CD14-positive monocyte (primary cell): ENCODE results near the gene GTPBP10. TPM values are rescaled to one million over a fixed set of nuclear protein-coding genes. Genes with fewer than 3 reads are reported as not detected.

Source experiments
- DNase-seq, 3 donors: peaks; one replicate each; pipeline ENCODE4 v3.0.0-alpha.2; 2011 to 2022
- H2AFZ ChIP-seq: 2 replicates; pipeline ENCODE4 v1.6.0; 2012; ENCODE audit warnings: mild to moderate bottlenecking, low read depth, low read length, inconsistent platforms; ENCODE audit not compliant: insufficient read depth, poor library complexity, severe bottlenecking
- H3K27ac ChIP-seq, 2 donors: 1 replicate in 1 of 2; 2 replicates in 1 of 2; pipeline ENCODE4 v1.5.1; 2012 to 2013; ENCODE audit warnings: low read length in 2 of 2, control low read depth in 1 of 2, inconsistent platforms in 1 of 2, low read depth in 1 of 2, mild to moderate bottlenecking in 1 of 2
- H3K27me3 ChIP-seq, 2 donors: one replicate each; pipeline versions ENCODE4 v1.6.0 to v1.6.1; 2011 to 2013; ENCODE audit warnings: low read length in 2 of 2; ENCODE audit not compliant: control insufficient read depth in 2 of 2, insufficient read depth in 2 of 2
- H3K36me3 ChIP-seq, 2 donors: replicated peaks in 1 of 2; 1 replicate in 1 of 2; 2 replicates in 1 of 2; pipeline versions ENCODE4 v1.5.1 to v1.6.1; 2012 to 2013; ENCODE audit warnings: low read length in 2 of 2, control low read depth in 1 of 2, inconsistent platforms in 1 of 2, mild to moderate bottlenecking in 1 of 2; ENCODE audit not compliant: insufficient read depth in 2 of 2, control insufficient read depth in 1 of 2
- H3K4me1 ChIP-seq, 2 donors: 1 replicate in 1 of 2; 2 replicates in 1 of 2; pipeline versions ENCODE4 v1.5.1 to v1.6.1; 2012 to 2013; ENCODE audit warnings: low read length in 2 of 2, control low read depth in 1 of 2, inconsistent platforms in 1 of 2, mild to moderate bottlenecking in 1 of 2, moderate library complexity in 1 of 2; ENCODE audit not compliant: insufficient read depth in 2 of 2, control insufficient read depth in 1 of 2
- H3K4me2 ChIP-seq: replicated peaks from 2 replicates; pipeline ENCODE3; 2012; ENCODE audit warnings: low read length, moderate library complexity, mild to moderate bottlenecking; ENCODE audit not compliant: poor library complexity, severe bottlenecking; ENCODE audit errors: extremely low read depth
- H3K4me3 ChIP-seq, 3 experiments: fragments of 200-600 bp in 1 of 3; sonication (generic) in 1 of 3; replicated peaks in 1 of 3; 1 replicate in 2 of 3; 2 replicates in 1 of 3; pipeline ENCODE4 v1.5.1; 2011 to 2013; ENCODE audit warnings: low read length in 3 of 3, mild to moderate bottlenecking in 3 of 3, control low read depth in 2 of 3, low read depth in 2 of 3, inconsistent platforms in 1 of 3, moderate library complexity in 1 of 3
- H3K79me2 ChIP-seq: 2 replicates; pipeline ENCODE4 v1.6.0; 2012; ENCODE audit warnings: mild to moderate bottlenecking, control low read depth, inconsistent platforms, low read length, moderate library complexity; ENCODE audit not compliant: insufficient read depth
- H3K9ac ChIP-seq: 2 replicates; pipeline ENCODE4 v1.6.0; 2017; ENCODE audit warnings: low read length, mild to moderate bottlenecking; ENCODE audit not compliant: insufficient read depth, poor library complexity, severe bottlenecking
- H3K9me3 ChIP-seq, 2 donors: replicated peaks in 1 of 2; 1 replicate in 1 of 2; 2 replicates in 1 of 2; pipeline versions ENCODE4 v1.5.1 to v1.6.1; 2012 to 2013; ENCODE audit warnings: low read length in 2 of 2, control low read depth in 1 of 2; ENCODE audit not compliant: control insufficient read depth in 1 of 2, insufficient read depth in 1 of 2
- H4K20me1 ChIP-seq: 2 replicates; pipeline ENCODE4 v1.6.0; 2012; ENCODE audit warnings: mild to moderate bottlenecking, low read length, control low read depth, moderate library complexity; ENCODE audit not compliant: insufficient read depth
- H3K27ac Mint-ChIP-seq, 7 donors: one replicate each; pipeline ENCODE4 v1.8.0; 2020; ENCODE audit warnings: mild to moderate bottlenecking in 7 of 7, mixed read lengths in 7 of 7, moderate library complexity in 6 of 7, inconsistent platforms in 2 of 7
- H3K27me3 Mint-ChIP-seq, 3 donors: one replicate each; pipeline ENCODE4 v1.8.0; 2021 to 2022; ENCODE audit warnings: low read depth in 3 of 3, mild to moderate bottlenecking in 3 of 3, mixed read lengths in 3 of 3, moderate library complexity in 3 of 3, inconsistent platforms in 1 of 3
- H3K36me3 Mint-ChIP-seq, 2 donors: one replicate each; pipeline ENCODE4 v1.8.0; 2020; ENCODE audit warnings: mixed read lengths in 2 of 2, inconsistent platforms in 1 of 2, mild to moderate bottlenecking in 1 of 2
- H3K4me1 Mint-ChIP-seq: one replicate; pipeline ENCODE4 v1.8.0; 2020; ENCODE audit warnings: mild to moderate bottlenecking, mixed read lengths
- H3K4me3 Mint-ChIP-seq, 2 donors: one replicate each; pipeline ENCODE4 v1.8.0; 2020; ENCODE audit warnings: mild to moderate bottlenecking in 2 of 2, mixed read lengths in 2 of 2, moderate library complexity in 1 of 2
- H3K9me3 Mint-ChIP-seq, 7 donors: one replicate each; pipeline ENCODE4 v1.8.0; 2020 to 2022; ENCODE audit warnings: mixed read lengths in 7 of 7, mild to moderate bottlenecking in 6 of 7, moderate library complexity in 6 of 7, inconsistent platforms in 2 of 7
- CTCF ChIP-seq: fragments of 200-600 bp; IDR thresholded peaks from one replicate; pipeline ENCODE4 v1.8.0; 2022; ENCODE audit warnings: antibody characterized with exemption, mild to moderate bottlenecking
- WGBS: methylation state at CpG from one replicate; pipeline ENCODE4 v1.1.5; 2013; ENCODE audit warnings: missing lambda C conversion rate; ENCODE audit not compliant: insufficient coverage; 5-methylcytosine and 5-hydroxymethylcytosine counted together
- intact Hi-C, 2 donors: fragments of 100-400 bp; cut with micrococcal nuclease; formaldehyde crosslinking; loops; one replicate each; pipeline versions ENCODE4 v1.15.0 to v1.15.1; 2023
- polyA plus RNA-seq, 3 donors: library from polyadenylated mRNA; depleted of rRNA in 1 of 3; unstranded in 2 of 3; stranded (reverse) in 1 of 3; fragments of 300-500 nt in 2 of 3; fragments of >200 nt in 1 of 3; fragmentation: Illumina TruSeq in 2 of 3; gene quantifications; 1 replicate in 2 of 3; 2 replicates in 1 of 3; pipeline ENCODE4 v1.2.3, GENCODE V29; 2012 to 2021

GTPBP10 gene
- polyA plus RNA-seq, 3 donors, result 7.0 to 12.2 (median 10.4) TPM

- Histone ChIP-seq H4K20me1 (no peaks in the 10 kb centered on the region), H3K4me1 (no peaks in the 10 kb centered on the region), H3K4me3 (no peak overlapping the region), H3K36me3 (no peaks in the 10 kb centered on the region), H3K9ac (no peak overlapping the region), H3K9me3 (no peaks in the 10 kb centered on the region), H3K27ac (no peak overlapping the region), H3K79me2 (no peaks in the 10 kb centered on the region), H3K4me2 (no peak overlapping the region), H3K27me3 (peaks cover 38 to 58% of the 10 kb centered on the region in 2 donors), H2AFZ (no peak overlapping the region)
- peaks cover 0 to 8% (median 2%) of the 10 kb centered on the region in 7 donors for H3K9me3 Mint-ChIP-seq
- intact Hi-C loops, result no loop called here
- no peaks in the 10 kb centered on the region for H3K36me3 Mint-ChIP-seq
- peaks cover 5% of the 10 kb centered on the region for H3K4me1 Mint-ChIP-seq
- no peak overlapping the region for H3K27ac Mint-ChIP-seq
- no peak for TF ChIP-seq CTCF
- DNase-seq, result no peak
- H3K4me3 Mint-ChIP-seq, result peak overlapping the region in 1 of 2 donors; percentile 78
- WGBS, result no CpG with 5 or more reads among the region's 7 CpGs
- peaks cover 40 to 62% (median 49%) of the 10 kb centered on the region in 3 donors for H3K27me3 Mint-ChIP-seq
Observed at GRCh38 chr7:90320014-90320413, 26.5 kb upstream of the GTPBP10 start.

DNA sequence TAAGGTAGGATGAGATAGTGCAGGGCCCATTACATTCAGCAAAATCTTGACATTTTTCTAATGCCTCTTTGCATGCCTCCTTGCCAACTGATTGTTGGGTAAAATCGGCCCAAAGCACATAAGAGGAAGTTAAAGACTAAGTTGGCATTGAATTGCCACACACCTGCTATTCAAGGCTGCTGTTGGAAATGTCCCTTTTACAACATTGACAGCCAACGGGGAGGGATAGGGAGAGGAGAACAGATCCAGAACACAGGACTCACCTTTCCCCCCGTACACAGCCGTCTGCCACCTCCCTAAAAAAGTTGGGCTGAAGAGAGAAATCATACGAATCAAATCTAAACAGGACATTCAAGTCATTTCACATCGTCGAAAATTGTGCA, 26.1 kb upstream of the GTPBP10 start:
- Histone ChIP-seq H4K20me1 (no peaks in the 10 kb centered on the region), H3K27me3 (peaks cover 38 to 58% of the 10 kb centered on the region in 2 donors), H3K4me1 (no peaks in the 10 kb centered on the region), H3K36me3 (no peaks in the 10 kb centered on the region), H2AFZ (no peak overlapping the region), H3K4me3 (no peak overlapping the region), H3K27ac (no peak overlapping the region), H3K9me3 (no peaks in the 10 kb centered on the region), H3K9ac (no peak overlapping the region), H3K4me2 (no peak overlapping the region), H3K79me2 (no peaks in the 10 kb centered on the region)
- no peak for TF ChIP-seq CTCF
- H3K27me3 Mint-ChIP-seq, result peaks cover 40 to 62% (median 49%) of the 10 kb centered on the region in 3 donors
- peaks cover 5% of the 10 kb centered on the region for H3K4me1 Mint-ChIP-seq
- no peak overlapping the region for H3K27ac Mint-ChIP-seq
- WGBS, result 0% methylated on average over 1 of the region's 7 CpGs
- intact Hi-C loops, result no loop called here
- H3K36me3 Mint-ChIP-seq, result no peaks in the 10 kb centered on the region
- peaks cover 0 to 8% (median 2%) of the 10 kb centered on the region in 7 donors for H3K9me3 Mint-ChIP-seq
- H3K4me3 Mint-ChIP-seq, result peak overlapping the region in 1 of 2 donors; percentile 78
- DNase-seq, result no peak
